ENCODE data around the gene LRRC7.
"Not testable (repeated sequence)": the region's sequence is repeated elsewhere in the genome, so short reads cannot be mapped to it uniquely, and the experiment has no call there.

Gene LRRC7

DNA sequence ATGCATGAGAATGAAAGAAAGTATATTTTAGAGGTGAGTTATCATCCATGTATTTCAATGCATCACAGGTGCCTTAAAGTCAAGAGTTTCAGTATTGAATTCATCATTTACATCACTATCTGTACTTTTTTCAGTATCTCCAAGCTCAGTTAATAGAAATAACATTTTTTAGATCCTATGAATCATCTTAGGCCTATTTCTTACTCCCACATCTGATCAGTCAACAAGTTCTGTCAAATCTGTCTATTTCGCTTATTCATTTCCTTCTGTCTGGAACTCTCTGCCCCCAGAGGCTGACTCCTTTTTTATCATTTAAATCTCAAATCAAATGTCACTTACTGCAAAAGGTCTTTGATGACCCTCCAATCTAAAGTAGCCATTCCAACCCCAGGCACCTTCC, 295.2 kb downstream of the LRRC7 start:
- DNase-seq (ENCODE audit: low spot score) (no peak), FAIRE-seq (no peak)

- no peak for FAIRE-seq
These were observed 296.0 kb downstream of the LRRC7 start for GRCh38 chr1:69863704-69864103.

GRCh38 chr1:69871412-69871811, 303.7 kb downstream of the LRRC7 start:
- FAIRE-seq: no peak
- no peak for DNase-seq (ENCODE audit: low spot score)

More at GRCh38 chr1:69863704-69864103, 296.0 kb downstream of the LRRC7 start:
- DNase-seq (ENCODE audit: low spot score): no peak

GRCh38 chr1:69878338-69878737, 310.6 kb downstream of the LRRC7 start:
- FAIRE-seq: no peak
- DNase-seq (ENCODE audit: low spot score): no peak

DNA sequence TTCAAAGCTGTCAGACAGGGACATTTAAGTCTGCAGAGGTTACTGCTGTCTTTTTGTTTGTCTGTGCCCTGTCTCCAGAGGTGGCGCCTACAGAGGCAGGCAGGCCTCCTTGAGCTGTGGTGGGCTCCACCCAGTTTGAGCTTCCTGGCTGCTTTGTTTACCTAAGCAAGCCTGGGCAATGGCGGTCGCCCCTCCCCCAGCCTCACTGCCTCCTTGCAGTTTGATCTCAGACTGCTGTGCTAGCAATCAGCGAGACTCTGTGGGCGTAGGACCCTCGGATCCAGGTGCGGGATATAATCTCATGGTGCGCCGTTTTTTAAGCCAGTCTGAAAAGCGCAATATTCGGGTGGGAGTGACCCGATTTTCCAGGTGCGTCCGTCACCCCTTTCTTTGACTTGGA, 320.3 kb downstream of the LRRC7 start:
- not testable (repeated sequence) for DNase-seq (ENCODE audit: low spot score); FAIRE-seq

- FAIRE-seq: no peak
These were observed 320.9 kb downstream of the LRRC7 start for GRCh38 chr1:69888657-69889056.

DNA sequence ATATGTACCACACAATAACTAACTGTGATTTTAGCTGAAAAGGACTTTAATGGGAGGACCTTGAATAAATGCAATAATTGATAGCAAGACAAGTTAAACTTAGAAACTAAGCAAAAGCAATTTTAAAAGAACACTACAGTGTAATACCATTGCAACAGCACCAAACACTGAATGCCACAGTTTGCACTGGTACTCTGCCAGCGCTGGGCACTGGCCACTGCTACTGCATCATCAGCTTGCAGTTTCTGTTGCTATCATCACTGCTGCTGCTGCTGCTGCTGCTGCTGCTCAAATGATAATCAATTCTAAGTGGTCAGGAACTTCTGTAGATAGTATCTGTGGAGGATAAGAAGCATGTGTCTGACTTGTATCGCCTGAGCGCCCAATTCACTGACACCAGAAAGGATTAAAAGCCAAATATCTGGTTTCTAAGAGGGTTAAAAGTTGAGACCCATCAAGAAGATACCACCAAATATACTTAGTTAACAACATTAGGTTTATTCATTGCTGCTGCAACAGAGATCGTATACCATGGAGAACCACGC, 330.8 kb downstream of the LRRC7 start:
- DNase-seq (ENCODE audit: low spot score) (no peak), FAIRE-seq (no peak)

More at GRCh38 chr1:69888657-69889056, 320.9 kb downstream of the LRRC7 start:
- no peak for DNase-seq (ENCODE audit: low spot score)

DNA sequence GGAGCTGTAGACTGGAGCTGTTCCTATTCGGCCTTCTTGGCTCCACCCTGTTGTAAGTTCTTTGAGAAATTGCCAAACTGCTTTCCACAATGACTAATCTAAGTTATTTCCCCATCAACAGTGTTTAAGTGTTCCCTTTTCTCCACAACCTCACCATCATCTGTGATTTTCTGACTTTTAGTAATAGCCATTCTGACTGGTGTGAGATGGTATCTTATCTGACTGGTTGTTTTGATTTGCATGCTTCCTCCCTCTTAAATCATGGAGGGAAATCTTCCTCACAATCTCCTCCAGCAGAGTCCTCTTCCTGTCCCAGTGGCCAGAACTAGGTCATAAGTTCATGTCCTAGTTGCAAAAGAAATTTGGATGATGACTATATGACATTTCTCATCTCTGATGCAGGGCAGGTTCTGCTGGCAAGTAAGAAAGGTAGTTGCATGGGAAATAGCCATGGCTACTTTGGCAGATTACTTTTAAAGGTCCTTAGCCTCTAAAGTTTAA, 343.6 kb downstream of the LRRC7 start:
- DNase-seq (ENCODE audit: low spot score): no peak
- FAIRE-seq: no peak

GRCh38 chr1:69913977-69914376, 346.3 kb downstream of the LRRC7 start:
- FAIRE-seq (no peak), DNase-seq (ENCODE audit: low spot score) (peak; percentile 16)

DNA sequence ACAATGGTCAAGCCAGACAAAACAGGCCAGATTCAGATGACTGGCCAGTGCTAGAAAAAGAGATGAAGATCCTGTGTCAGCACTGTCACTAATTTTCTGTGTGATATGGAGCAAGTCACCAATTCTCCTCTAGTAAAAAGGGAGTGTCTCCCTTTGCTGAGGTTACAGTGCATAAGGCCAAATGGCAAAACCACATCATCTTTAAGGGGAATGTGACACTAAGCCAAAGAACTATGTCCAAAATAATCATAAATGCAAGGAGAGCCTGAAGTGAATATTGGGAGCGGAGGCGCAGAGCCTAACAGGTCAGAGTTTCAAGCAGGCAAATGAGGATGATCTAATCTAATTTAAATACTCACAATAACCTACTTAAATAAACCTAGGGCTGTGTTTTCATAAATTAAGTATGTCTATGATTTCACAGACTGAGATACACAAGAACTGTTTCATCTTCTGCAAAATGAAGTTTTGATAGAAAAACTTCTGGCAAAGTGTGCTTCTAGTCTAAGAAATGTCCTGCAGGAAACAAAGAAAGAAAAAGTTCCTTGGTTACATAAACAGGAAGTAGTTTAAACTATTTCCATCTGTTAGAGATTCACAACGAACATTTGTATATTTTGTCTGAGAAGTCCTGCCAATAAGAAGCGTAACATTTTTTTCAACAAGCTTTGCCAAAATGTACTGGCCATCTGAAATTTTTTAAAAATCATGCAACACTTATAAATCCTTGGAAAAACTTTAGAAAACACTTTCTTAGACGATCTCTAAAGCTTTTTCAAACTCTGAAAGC, 347.4 kb downstream of the LRRC7 start:
- DNase-seq (ENCODE audit: low spot score) (no peak), FAIRE-seq (no peak)

DNA sequence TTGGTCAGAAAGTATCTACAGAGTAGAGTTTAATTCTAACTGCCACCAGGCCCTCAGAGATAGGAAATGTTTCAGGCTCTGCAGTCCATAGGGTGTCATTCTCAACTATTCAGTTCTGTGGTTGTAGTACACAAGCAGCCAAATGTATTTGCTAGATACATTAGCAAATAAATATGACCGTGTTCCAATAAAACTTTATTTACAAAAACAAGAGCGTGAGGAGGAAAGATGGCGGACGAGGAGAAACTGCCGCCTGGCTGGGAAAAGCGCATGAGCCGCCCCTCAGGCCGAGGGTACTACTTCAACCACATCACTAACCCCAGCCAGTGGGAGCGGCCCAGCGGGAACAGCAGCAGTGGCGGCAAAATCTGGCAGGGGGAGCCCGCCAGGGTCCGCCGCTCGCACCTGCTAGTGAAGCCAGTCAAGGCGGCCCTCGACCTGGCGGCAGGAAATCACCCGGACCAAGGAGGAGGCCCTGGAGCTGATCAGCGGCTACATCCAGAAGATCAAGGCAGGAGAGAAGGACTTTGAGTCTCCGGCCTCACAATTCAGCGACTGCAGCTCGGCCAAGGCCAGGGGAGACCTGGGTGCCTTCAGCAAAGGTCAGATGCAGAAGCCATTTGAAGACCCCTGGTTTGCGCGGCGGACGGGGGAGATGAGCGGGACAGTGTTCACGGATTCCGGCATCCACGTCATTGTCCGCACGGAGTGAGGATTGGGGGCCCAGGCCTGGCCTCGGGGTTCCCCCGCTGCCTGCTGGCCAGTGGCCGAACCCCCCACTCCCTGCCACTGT, 351.6 kb downstream of the LRRC7 start:
- FAIRE-seq: no peak
- DNase-seq (ENCODE audit: low spot score): no peak

DNA sequence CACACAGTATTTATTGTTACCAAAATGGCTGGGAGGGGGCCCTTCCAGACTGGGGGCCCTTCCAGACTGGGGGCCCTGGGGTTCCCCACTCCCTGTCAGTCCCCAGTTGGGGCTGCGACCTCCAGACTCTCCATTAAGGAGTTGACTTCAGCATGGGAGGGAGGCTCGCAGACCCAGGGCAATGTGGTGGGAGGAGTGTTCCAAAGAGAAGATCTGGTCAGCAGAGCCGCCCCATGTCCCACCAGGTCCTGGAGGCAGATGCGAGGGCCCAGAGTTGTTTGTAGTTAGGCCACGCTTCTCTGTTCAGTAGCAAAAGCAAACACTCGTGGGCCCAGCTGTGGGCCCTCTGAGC, 352.2 kb downstream of the LRRC7 start:
- no peak for FAIRE-seq
- no peak for DNase-seq (ENCODE audit: low spot score)

GRCh38 chr1:69920426-69920825, 352.7 kb downstream of the LRRC7 start:
- no peak for DNase-seq (ENCODE audit: low spot score)
- FAIRE-seq: no peak

GRCh38 chr1:69921486-69921885, 353.8 kb downstream of the LRRC7 start:
- no peak for DNase-seq (ENCODE audit: low spot score)
- no peak for FAIRE-seq

GRCh38 chr1:69928234-69928633, 360.5 kb downstream of the LRRC7 start:
- DNase-seq (ENCODE audit: low spot score); FAIRE-seq: not testable (repeated sequence)

DNA sequence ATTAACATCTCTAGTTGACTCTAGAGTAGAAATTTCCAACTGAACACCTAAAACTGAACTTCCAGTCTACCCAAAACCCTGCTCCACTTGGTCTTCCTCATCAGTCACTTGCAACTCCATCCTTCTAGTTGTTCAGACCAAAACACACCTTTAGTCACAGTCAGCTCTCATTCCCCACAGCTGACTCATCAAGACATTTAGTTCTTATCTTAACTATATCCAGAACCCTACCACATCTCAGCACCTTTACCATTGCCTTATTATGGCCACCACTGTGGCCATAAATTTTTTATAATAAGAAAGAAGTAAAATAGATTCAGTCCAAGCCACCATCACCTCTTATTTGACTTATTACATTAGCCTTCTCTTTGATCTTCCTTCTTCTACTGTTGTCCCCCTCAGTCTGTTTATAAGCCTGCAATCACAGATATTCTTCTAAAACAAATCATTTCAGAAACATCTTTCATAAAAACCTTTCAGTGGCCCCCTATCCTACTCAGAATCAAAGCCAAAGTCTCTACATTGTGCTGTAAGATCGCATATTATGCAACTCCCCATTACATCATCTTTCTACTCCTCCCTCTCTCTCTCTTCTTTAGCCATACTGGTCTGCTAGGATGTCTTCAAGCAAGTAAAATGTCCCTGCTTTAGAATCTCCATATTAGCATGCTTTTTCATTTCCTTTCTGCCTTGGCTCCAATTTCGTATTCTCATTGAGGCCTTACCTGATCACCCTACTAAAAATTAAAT, 361.8 kb downstream of the LRRC7 start:
- FAIRE-seq (no peak), DNase-seq (ENCODE audit: low spot score) (peak; percentile 13)

GRCh38 chr1:69930396-69930795, 362.7 kb downstream of the LRRC7 start:
- FAIRE-seq: no peak
- no peak for DNase-seq (ENCODE audit: low spot score)

DNA sequence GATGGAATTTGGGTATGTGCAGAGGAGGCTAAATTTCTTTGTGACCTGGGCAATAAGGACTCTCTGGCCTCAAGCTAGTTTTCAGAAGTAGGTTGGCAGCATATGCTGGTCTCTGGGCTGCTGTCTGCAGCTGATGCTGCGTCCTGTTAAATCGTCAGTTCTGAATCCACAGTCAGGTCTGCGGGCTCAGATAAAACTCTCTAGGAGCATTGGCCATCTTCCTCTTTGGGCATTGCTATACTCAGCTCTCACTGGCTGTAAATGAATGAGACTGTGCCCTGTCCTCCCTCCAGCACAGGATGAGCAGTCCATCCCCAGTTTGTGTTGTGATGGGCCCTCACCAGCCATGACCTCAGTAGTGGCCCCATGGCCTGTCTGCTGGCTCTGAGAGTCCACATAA, 365.0 kb downstream of the LRRC7 start:
- FAIRE-seq (no peak), DNase-seq (ENCODE audit: low spot score) (no peak)

GRCh38 chr1:69940231-69940630, 372.5 kb downstream of the LRRC7 start:
- no peak for FAIRE-seq
- DNase-seq (ENCODE audit: low spot score): no peak

- FAIRE-seq: no peak
- DNase-seq (ENCODE audit: low spot score): no peak
These were observed 373.1 kb downstream of the LRRC7 start for GRCh38 chr1:69940816-69941215.

- DNase-seq (ENCODE audit: low spot score): no peak
- FAIRE-seq: no peak
These were observed 375.3 kb downstream of the LRRC7 start for GRCh38 chr1:69943030-69943429.
